HS-5 (cell line): ENCODE results near the gene GKN1.
"Not testable (repeated sequence)": the region's sequence is repeated elsewhere in the genome, so short reads cannot be mapped to it uniquely, and the experiment has no call there.

Experiments used
- DNase-seq: peaks from one replicate; pipeline ENCODE4 v3.0.0-alpha.2; 2012; ENCODE audit warnings: low read depth

GKN1 gene

GRCh38 chr2:68974251-68974650, at the start of gene GKN1:
Gene GKN1, plus strand, starts transcription at chr2:68974636. Its CDS starts 42 bp downstream, at chr2:68974678.
- DNase-seq, result no peak

- DNase-seq, result no peak
Observed at GRCh38 chr2:68925295-68925896, 49.0 kb upstream of the GKN1 start.

GRCh38 chr2:68926796-68927195, 47.6 kb upstream of the GKN1 start:
- no peak for DNase-seq

GRCh38 chr2:68931149-68931711, 43.2 kb upstream of the GKN1 start:
- no peak for DNase-seq

- DNase-seq, result no peak
Observed at GRCh38 chr2:68931799-68932198, 42.6 kb upstream of the GKN1 start.

- no peak for DNase-seq
Observed at GRCh38 chr2:68932402-68932801, 42.0 kb upstream of the GKN1 start.

- no peak for DNase-seq
Observed at GRCh38 chr2:68934021-68934420, 40.4 kb upstream of the GKN1 start.

- DNase-seq, result no peak
Observed at GRCh38 chr2:68935471-68935870, 39.0 kb upstream of the GKN1 start.

- DNase-seq, result peak; percentile 28
Observed at GRCh38 chr2:68936427-68936826, 38.0 kb upstream of the GKN1 start.

GRCh38 chr2:68936889-68937288, 37.5 kb upstream of the GKN1 start:
- no peak for DNase-seq

GRCh38 chr2:68937346-68938055, 36.9 kb upstream of the GKN1 start:
- no peak for DNase-seq

GRCh38 chr2:68938938-68939337, 35.5 kb upstream of the GKN1 start:
- no peak for DNase-seq

GRCh38 chr2:68939962-68940361, 34.5 kb upstream of the GKN1 start:
- no peak for DNase-seq

- DNase-seq, result no peak
Observed at GRCh38 chr2:68940369-68940768, 34.1 kb upstream of the GKN1 start.

GRCh38 chr2:68942827-68943226, 31.6 kb upstream of the GKN1 start:
- DNase-seq, result no peak

GRCh38 chr2:68943581-68944568, 30.6 kb upstream of the GKN1 start:
- peak; percentile 29 for DNase-seq

GRCh38 chr2:68946117-68946516, 28.3 kb upstream of the GKN1 start:
- no peak for DNase-seq

- DNase-seq, result no peak
Observed at GRCh38 chr2:68948710-68949109, 25.7 kb upstream of the GKN1 start.

- DNase-seq, result no peak
Observed at GRCh38 chr2:68951899-68952298, 22.5 kb upstream of the GKN1 start.

GRCh38 chr2:68952887-68953521, 21.4 kb upstream of the GKN1 start, which contains the start of gene GKN2:
Gene GKN2, minus strand, starts transcription at chr2:68952893. Its CDS starts 32 bp downstream, at chr2:68952861.
- DNase-seq, result no peak

- not testable (repeated sequence) for DNase-seq
Observed at GRCh38 chr2:68955432-68955831, 19.0 kb upstream of the GKN1 start.

- no peak for DNase-seq
Observed at GRCh38 chr2:68959001-68959400, 15.4 kb upstream of the GKN1 start.
